GM19043 (cell line): ENCODE data around the gene C10orf71.

Experiments used
- ATAC-seq: cut with Tn5 transposase; IDR thresholded peaks from one replicate; pipeline ENCODE4 v1.9.1; 2021; ENCODE audit warnings: low read depth; ENCODE audit not compliant: unreplicated experiment

The C10orf71 gene, protein sequence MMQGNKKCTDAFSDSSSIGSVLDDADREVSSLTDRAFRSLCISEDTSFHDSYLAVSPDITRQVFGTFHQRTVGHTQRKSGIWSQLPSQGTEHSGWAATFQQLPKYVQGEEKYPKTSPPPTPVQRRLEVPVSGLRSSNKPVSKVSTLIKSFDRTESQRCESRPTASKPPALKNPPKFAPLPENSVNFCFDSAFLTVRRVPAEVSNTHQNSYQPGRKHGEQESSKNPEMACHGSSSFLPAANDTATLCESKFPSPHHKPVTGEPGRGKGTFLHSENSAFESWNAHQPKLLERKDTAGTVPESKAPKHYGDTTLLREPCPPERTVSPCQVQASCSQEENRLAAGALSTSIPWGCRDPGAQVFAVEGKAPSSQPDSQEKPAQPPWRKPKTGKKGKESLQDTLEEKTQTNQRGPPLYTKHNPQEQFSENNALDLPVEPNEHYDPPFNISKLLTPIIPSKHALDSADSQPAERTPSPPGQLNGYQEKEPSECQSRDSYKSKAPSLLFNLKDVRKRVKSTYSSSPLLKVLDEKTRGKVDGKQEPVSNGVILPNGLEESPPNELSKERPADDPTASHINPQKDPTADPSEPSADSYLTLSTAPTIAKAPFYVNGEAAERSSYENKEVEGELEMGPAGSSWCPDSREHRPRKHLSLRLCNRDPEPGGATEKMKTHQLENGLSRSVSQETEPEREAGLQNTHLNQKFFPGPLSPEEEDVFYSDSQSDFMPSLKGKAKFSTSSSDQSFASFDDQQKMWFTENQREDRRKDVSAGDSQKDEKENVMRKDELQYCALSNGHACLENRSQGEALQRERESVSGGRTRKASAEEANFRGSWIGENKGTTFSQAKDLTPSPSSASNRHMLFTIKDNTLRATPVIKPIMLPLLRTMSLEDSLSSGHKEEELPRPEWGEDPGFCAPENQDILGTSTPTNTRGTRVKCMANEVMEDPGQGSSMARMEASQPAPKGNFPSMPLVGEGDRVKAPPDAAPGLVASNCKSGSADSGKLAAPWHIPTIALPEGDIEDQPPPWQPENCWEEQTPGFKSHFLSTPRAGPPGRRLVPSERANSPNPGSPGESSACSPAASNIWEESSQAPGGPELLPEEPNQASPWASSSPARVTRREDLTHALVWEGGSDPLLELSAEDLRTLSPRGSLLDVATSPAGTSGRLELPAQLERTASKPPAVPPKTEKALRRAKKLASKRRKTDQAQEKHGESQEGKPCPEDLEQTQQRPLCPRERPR (N-terminal part only)

DNA sequence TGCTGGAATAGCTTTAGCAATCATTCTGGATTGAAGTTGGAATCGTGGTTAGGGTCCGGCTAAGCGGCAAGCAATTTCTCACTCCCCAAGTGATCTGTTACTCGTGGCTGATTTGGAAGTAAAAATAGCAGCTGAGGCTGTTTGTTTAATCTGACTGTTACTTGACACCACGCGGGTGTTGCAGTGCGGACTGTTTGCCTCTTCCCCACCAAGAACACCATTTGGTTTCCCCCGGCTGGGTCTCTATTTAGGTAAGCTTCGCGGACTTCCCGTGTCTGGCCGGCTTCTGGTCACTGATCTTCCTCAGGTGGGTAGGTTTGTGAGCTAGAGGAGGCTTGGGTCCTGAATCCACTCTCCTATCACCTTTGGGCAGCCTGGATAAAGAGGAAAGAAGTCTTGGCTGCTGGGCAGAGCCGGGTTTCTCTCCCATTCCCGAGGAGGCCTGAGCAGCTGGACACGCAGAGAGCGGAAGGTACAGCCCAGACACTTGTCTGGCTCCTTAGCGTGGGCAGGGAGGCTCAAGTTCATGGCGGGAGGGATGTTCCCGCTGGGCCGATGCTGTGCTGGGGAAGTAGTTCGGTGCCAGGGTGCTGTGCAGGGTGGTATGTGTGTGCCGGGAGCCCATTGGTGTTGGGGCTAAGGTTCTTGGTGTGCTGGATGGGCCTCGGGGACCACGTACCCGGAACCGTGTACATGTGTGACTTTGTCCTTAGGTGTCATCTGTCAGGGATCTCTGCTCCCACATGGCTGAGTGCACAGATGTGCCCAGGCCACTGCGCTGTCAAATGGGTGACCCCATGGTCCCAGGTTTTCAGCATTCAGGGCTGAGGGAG lies at the start of gene C10orf71:
Gene C10orf71, plus strand, starts transcription at position 188 of the 833 bp plus-strand sequence. CDS start 23,376 bp downstream, outside the sequence.
- no peak for ATAC-seq

DNA sequence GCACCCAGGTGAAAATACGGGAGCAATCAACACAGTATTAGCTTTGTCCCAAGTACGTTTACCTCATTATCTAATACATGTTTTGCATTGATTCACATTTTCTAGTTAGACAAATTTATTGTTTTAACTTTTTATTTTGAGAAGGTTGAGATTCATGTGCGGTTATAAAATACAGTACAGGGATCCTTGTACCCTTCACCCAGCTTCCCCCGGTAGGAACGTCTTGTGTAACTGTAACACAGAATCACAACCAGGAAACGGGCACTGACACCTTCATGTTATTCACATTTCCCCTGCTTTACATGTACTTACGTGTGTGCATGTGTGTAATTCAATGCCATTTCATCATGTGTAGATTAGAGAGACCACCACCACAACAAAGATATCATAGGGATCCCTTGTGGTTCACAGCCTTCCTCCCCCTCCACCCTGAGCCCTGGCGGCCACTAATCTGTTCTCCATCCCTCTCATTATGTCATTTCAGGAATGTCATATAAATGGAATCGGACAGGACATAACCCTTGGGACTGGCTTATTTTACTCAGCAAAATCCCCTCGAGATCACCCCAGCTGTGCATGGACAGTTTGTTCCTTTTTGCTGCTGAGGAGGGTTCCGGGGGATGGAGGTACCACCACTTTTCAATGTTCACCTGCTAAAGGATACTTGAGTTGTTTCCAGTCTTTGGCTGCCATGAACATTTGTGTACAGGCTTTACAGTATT lies 46.5 kb upstream of the C10orf71 start:
- no peak for ATAC-seq

DNA sequence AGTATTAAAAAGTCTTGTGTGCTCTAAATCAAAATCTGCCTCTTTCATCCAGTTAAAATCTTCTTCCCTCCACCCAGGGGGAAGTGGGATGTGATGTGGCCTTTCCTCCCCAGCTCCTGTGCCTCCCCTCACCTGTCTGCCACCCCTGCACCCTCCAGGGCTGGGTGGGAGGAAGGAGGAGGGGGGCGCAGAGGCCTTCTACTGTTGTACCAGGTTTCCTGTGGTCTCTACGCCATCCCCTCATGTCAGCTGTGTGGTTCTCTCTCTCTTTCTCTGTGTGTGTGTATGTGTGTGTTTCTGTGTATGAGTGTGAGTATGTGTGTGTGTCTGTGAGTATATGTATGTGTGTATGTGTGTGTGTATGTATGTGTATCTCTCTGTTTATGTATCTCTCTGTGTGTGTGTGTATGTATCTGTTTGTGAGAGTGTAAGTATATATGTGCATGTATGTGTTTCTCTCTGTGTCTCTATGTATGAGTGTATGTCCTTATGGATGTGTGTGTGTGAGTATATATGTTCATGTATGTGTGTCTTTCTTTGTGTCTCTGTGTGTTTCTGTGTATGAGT lies 45.5 kb upstream of the C10orf71 start:
- ATAC-seq, result no peak

DNA sequence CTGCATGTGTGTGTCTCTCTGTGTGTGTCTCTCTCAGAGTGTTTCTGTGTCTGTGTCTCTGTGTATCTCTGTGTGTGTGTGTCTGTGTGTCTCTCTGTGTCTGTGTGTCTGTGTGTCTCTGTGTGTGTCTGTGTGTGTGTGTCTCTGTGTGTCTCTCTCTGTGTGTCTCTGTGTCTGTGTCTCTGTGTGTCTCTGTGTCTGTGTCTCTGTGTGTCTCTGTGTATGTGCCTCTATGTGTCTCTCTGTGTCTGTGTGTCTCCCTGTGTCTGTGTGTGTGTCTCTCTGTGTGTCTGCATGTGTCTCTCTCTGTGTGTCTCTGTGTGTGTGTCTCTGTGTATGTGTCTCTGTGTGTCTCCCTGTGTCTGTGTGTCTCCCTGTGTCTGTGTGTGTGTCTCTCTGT lies 44.8 kb upstream of the C10orf71 start:
- ATAC-seq, result no peak

DNA sequence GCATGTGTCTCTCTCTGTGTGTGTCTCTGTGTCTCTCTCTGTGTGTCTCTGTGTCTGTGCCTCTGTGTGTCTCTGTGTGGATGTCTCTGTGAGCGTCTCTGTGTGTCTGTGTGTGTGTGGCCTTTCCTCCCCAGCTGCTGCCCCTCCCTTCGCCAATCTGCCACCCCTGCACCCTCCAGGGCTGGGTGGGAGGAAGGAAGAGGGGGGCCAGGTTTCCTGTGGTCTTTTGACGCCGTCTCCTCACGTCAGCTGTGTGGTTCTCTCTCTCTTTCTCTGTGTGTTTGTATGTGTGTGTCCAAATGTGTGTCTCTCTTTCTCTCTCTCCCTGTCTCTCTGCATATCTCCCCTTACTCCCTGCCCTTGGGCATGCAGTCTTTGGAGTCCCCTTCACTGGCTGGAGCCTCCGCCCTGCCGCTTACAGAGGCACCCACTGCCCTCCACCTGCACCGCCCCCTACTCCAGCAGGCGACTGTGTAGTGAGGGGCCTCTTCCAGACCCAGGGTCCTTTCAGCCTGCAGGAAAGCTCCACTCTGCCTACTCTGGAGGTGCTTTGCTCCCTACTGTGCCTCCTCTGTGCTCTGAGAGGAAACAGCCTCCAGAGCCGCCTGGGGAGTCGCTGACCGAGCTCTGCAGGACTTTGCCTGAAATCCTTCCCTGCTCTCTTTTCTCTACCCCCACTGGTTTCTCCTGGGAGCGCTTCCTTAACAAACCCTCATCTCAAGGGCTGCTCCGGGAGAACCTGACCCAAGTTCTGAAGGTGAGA lies 44.2 kb upstream of the C10orf71 start:
- no peak for ATAC-seq

DNA sequence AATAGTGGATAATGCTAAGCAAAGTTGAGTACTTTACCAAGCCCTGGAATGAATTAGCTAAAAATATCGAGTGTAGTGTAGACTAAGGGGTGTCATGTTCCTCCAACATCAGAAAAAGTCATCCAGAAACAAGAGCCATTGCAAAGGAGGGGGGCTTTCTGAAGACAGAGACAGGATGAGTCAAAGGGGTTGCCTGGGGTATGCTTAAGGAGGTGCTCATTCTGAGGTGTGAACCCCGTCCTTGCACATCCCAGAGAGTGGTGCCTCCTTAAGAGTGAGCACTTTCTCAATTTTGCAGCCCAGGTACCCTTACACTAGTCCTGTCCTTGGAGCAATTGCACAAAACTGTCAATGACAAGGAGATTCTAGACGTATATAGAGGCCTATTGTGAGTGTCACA lies 43.1 kb upstream of the C10orf71 start:
- ATAC-seq, result no peak

DNA sequence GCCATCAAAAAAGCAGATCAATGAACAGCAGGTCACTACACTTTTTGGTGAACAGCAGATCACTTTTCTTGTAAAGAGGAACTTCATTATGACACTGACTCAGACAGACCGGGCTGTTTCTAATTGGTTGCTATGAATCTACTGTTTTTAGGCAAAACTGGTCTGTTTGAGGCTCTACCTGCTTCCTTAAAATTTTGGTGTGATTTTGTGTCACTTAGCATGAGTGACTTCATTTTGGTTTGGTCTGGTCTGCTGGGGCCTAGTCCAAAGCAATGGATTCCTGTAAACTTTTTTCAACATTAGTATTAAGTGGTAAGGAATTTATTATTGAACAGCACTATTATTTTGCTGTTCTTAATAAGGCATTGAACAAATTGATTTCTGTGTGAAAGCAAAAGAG lies 41.8 kb upstream of the C10orf71 start:
- ATAC-seq, result no peak

DNA sequence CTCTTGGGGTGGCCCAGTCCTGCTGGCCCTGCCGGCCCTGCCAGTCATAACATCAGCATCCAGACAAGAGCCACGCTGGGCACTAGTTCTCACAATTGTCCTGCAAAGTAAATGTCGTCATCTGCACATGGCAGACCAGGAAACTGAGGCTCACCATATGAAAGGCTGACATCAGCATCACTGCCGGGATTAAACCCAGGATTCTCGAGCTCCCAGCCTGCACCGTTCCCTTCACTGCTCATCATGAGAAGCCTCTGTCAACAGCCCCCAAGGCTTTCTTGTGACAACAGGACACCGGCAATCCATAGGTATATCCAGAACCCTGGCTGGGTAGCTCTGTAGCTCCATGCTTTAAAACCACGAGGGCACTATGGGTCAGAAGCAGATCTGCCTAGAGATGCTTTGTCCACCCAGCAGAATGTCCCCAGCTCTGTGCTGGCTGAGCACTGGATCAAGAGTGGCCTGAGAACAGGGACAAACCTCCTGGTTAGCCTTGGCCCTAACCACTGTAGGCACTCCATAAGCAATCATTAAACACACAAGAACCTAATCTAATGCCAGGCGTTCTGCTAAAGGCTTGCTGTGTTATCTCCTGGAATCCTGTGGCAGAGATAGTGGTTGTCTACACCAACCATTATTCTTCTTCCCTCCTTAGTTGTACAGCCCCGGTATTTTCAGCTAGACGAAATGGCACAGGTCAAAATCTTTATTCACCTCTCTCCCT lies 41.2 kb upstream of the C10orf71 start:
- ATAC-seq, result no peak

DNA sequence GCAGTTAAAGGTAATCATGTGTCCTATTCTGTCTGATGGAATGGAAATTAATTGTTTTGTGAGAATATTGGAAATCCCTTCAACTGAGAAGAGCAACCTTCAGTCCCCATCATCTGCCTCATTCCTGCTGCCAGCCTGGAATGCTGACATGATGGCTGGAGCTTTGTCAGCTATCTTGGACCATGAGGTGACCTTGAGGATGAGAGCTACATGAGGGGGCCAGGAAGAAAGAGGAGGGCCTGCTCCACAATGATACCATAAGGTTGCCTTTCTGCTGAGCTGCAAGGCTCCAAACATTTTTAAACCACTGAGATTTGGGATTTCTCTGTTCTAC lies 40.7 kb upstream of the C10orf71 start:
- no peak for ATAC-seq

DNA sequence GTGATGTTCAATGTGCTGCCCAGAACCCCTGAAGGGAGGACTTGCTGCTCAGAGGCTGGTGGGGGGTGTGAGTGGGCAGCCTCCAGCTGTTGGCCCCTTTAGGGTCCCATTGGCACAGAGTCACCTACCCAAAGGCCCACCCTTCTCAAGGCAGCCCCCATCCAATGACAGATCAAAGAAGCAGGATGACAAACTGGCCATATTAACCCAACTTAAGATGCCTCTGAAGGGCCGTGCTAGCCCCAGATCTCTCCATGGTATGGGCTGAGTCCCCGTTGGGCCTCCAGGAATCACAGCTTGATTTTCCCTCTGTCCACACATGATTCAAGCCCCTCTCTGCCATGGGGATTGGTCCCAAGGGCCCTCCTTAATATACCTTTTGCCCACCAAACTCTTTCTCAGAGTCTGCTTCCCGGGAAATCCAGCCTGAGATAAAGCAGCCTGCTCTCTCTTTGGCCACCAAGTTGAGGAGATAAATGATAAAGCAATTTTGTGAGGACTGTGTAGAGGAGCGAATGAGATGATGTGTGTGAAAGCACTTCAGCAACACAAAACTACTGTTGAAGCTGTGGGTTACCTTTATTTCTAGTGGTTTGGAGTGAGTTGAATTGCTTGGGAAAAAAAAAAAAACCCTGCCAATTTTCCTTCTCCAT lies 38.2 kb upstream of the C10orf71 start:
- no peak for ATAC-seq

DNA sequence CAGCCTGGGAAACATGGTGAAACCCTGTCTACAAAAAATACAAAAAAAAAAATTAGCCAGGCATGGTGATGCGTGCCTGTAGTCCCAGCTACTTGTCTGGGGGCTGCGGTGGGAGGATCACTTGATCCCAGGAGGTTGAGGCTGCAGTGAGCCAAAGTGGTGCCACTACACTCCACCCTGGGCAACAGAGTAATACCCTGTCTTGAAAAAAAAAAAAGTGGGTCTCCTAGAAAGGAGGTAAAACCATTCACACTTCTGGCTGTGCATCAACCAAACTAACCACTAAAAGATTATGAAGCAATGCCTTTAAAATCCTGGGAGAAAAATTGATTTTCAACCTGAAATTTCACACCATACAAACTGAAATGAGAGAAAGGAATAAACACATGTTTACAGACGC lies 35.4 kb upstream of the C10orf71 start:
- ATAC-seq, result no peak

DNA sequence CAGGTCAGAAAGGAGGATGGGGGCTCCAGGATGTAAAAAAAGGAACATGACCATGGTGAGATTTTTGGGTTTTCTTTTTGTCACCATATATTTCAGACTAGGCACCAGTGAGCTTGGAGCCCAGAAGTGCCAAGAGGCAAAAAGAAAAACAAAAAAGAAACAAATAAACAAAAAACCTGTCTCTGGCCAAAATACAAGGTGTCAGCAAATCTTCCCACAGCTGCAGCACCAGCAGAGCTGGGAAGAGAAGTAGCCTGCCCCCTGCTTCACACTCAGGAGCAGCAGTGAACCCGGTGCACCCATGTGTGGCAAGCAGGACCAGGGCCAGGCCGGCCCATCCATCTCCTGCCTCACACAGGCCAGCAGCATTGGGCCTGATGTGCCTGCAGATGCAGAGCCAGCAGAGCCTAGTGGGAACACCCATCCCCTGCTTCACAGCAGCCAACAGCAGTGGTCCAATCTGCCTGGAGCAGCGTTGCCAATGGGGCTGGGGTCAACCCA lies 34.7 kb upstream of the C10orf71 start:
- ATAC-seq, result no peak

DNA sequence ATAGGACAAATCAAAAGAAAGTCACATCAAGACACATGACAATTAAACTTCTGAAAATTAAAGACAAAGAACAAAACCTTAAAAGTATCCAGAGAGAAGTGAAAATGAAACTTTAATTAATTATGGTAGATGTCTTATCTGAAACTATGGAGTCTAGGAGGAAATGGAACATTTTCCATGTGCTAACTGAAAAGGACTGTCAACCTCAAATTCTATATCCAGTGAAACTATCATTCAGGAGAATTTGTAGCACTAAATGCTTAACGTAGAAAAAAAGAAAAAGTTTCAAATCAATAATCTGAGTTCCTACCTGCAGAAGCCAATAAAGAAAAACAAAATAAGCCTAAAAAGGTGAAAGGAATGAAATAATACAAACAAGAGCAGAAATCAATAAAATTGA lies 33.1 kb upstream of the C10orf71 start:
- ATAC-seq, result no peak

DNA sequence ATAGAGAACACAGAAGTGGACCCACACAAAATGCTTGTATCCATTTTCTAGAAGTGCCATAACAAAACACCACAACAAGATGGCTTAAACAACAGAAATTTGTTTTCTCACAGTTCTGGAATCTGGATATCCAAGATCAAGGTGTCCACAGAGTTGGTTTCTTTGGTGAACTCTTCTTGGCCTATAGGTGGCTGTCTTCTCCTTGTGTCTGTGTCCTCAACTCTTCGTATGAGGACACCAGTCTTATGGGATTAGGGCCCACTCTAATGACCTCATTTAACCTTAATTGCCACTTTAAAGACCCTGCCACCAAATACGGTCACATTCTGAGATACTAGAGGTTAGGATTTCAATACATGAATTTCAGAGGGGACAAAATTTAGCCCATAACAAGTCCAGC lies 30.8 kb upstream of the C10orf71 start:
- ATAC-seq, result no peak

DNA sequence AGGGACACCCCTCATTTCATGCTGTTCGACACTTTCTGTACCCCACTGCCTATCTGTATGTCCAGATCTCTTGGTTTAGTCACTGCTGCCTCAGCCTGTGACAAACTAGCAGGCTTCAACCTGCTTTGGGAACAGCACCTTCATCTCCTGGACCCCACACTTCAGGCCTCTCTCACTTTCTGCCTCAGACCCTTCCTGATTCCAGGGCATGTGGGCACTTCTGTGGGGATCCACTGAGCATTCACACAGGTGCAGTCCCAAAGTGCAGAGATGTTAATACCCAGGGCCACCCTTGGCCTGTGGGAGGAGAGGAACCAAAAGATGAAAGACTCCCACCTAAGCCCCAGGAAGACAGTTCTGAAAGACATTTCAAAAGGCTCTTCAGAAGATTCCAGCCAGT lies 29.4 kb upstream of the C10orf71 start:
- ATAC-seq, result no peak

DNA sequence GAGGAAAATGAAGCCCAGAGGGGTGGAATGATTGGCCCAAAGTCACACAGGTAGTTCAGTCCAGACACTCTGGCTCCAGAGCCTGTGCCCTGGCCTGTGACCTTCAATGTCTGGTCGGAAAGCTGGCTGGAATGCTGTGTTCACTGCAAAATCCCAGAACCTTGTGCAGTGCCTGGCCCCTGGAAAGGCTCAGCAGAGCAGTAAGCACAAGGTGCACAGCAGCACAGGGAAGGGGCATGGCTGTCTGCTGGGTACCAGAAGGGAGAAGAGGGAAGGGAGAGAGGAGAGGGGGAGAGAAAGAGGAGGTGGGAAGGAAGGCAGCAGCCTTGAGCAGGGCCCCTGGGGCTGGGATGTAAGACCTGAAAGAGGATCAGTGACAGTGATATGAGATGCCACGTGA lies 28.4 kb upstream of the C10orf71 start:
- no peak for ATAC-seq

DNA sequence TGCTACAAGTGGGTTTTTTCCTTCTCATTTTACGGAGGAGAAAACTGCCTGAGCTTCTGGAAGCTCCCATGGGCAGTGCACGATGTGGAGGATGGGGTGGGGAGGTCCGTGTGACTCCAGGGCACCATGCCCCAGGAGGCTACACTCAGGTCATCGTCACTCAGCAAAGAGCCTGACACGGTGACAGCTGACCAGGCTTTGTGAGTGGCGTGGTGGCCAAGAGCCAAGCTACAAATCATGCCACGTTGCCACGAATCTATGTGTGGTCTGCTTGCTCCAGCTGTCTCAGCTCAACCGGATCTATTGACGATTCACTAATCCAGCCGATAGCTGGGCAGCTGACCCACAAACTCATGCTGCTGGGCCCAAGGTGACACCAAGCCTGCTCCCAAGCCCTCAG lies 27.6 kb upstream of the C10orf71 start:
- no peak for ATAC-seq
